ENCODE measurements around the gene AP5S1.

- no peak for TF ChIP-seq EZH2 (IDR thresholded peaks at IDR 0.05; ENCODE audit: low read length, missing control alignments)
- TF ChIP-seq CTCF (conservative IDR thresholded peaks at IDR 0.05 in 1 of 2, IDR thresholded peaks at IDR 0.05 in 1 of 2; ENCODE audit: low read depth in 1 of 2, low read length in 2 of 2) = no peak
Measured at GRCh38 chr20:3874194-3874844, 54.0 kb downstream of the AP5S1 start.

All from fibroblast of lung (primary cell).